Measurements from ENCODE around the gene PPARGC1A.

DNA sequence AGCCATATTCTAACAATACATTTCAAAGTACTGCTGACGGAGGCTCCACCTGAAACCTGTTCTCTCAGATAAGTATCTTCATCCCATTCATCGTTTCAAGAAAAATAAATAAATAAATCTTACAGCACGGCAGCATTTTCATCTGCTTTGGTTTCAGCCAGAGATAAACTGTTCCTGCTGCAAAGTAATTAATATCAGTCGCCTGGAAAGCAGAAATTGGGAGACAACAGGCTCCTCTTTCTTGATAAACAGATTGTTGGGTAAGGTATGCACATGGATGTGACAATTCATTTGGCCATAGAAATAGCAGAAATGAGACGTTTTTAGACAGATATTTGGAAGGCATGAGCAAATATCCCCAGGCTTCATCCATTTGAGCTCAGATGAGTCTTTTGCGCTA is 110.4 kb downstream of the PPARGC1A start:
- no peak for TF ChIP-seq CTCF (IDR thresholded peaks at IDR 0.05)
- TF ChIP-seq POLR2A (IDR thresholded peaks at IDR 0.05): no peak
- TF ChIP-seq POLR2AphosphoS5 (IDR thresholded peaks at IDR 0.05): no peak
